Tibial nerve (tissue), 4 donors: ENCODE results near the gene PPFIBP2. TPM values are rescaled to one million over a fixed set of nuclear protein-coding genes. Genes with fewer than 3 reads are reported as not detected.

Experiments
- DNase-seq, 2 donors: peaks; one replicate each; pipeline ENCODE4 v3.0.0-alpha.2; 2019; ENCODE audit warnings: low spot score in 2 of 2
- H3K27ac ChIP-seq, 4 donors: fragments of 200-600 bp; sonication (generic) in 3 of 4; one replicate each; pipeline ENCODE4 v1.5.1; 2017 to 2019; ENCODE audit warnings: mild to moderate bottlenecking in 1 of 4
- H3K27me3 ChIP-seq, 2 donors: fragments of 200-600 bp; sonication (generic) in 1 of 2; one replicate each; pipeline versions ENCODE4 v1.5.1 to v1.6.0; 2017 to 2019
- H3K36me3 ChIP-seq, 3 donors: fragments of 200-600 bp; sonication (generic); one replicate each; pipeline ENCODE4 v1.5.1; 2018 to 2019
- H3K4me1 ChIP-seq, 4 donors: fragments of 200-600 bp; sonication (generic) in 3 of 4; one replicate each; pipeline ENCODE4 v1.5.1; 2017 to 2019
- H3K4me3 ChIP-seq, 4 donors: fragments of 200-600 bp; sonication (generic) in 3 of 4; one replicate each; pipeline ENCODE4 v1.5.1; 2017 to 2019; ENCODE audit warnings: mild to moderate bottlenecking in 1 of 4, moderate library complexity in 1 of 4
- H3K9me3 ChIP-seq, 4 donors: fragments of 200-600 bp; sonication (generic) in 3 of 4; one replicate each; pipeline ENCODE4 v1.5.1; 2017 to 2019
- EP300 ChIP-seq, 2 donors: sonication (generic); formaldehyde crosslinking; IDR thresholded peaks; one replicate each; pipeline ENCODE4 v1.6.1; 2017; ENCODE audit warnings: antibody characterized with exemption in 2 of 2, mild to moderate bottlenecking in 1 of 2
- POLR2A ChIP-seq, 2 donors: fragments of 450-650 bp; IDR thresholded peaks; one replicate each; pipeline ENCODE4 v1.6.1; 2017; ENCODE audit warnings: antibody characterized with exemption in 2 of 2, mild to moderate bottlenecking in 2 of 2, moderate library complexity in 2 of 2
- WGBS, 2 donors: methylation state at CpG; one replicate each; pipeline ENCODE4 v1.1.5; 2018; 5-methylcytosine and 5-hydroxymethylcytosine counted together
- total RNA-seq, 4 donors: library from RNA; depleted of rRNA; stranded (reverse); fragments of >200 nt; gene quantifications; one replicate each; pipeline ENCODE4 v1.1.0, GENCODE V29; 2016
- TF ChIP-seq, protein P1 (sequence below), 5 experiments: fragments of 200-600 bp in 3 of 5; fragments of 450-650 bp in 2 of 5; sonication (generic) in 3 of 5; IDR thresholded peaks; one replicate each; pipeline ENCODE4 v1.5.1; 2016 to 2019; ENCODE audit warnings: antibody characterized with exemption in 5 of 5, mild to moderate bottlenecking in 3 of 5, moderate library complexity in 2 of 5

Gene PPFIBP2
- total RNA-seq, 4 donors from 2014 or later = 19.8 to 110 (median 29.2) TPM

DNA sequence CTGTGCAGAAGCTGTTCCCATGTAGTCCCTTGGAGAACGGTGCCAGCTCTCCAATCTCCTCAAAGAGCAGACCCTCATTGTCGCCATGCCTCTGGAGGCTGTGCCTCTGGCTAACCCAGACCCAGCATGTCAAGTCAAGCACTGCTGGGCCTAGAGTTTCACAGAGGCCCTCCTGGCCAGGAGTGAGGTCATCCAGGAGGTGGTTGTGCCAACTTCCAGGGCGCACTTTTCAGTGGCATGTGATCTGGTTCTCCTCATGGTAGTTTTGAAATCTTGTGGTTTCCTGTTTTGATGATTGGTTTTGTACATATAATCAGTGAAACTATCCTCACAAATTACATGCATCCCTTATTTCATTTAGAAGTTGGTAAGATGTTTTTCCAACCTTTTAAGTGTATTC, 78.9 kb downstream of the PPFIBP2 start:
- 82 to 90% methylated on average over 3 of the region's 3 CpGs for WGBS, 2 donors
- H3K27ac ChIP-seq = peak overlapping the region in 2 of 4 donors; percentile 43 to 64
- peaks cover 0 to 16% (median 0%) of the 10 kb centered on the region in 3 donors for H3K36me3 ChIP-seq
- DNase-seq = peak in 1 of 2 donors; percentile 33
- H3K27me3 ChIP-seq = no peaks in the 10 kb centered on the region
- TF ChIP-seq POLR2A (IDR thresholded peaks at IDR 0.05) (no peak), EP300 (IDR thresholded peaks at IDR 0.05) (peak in 1 of 2 donors; percentile 69)
- TF ChIP-seq, protein P1, sequence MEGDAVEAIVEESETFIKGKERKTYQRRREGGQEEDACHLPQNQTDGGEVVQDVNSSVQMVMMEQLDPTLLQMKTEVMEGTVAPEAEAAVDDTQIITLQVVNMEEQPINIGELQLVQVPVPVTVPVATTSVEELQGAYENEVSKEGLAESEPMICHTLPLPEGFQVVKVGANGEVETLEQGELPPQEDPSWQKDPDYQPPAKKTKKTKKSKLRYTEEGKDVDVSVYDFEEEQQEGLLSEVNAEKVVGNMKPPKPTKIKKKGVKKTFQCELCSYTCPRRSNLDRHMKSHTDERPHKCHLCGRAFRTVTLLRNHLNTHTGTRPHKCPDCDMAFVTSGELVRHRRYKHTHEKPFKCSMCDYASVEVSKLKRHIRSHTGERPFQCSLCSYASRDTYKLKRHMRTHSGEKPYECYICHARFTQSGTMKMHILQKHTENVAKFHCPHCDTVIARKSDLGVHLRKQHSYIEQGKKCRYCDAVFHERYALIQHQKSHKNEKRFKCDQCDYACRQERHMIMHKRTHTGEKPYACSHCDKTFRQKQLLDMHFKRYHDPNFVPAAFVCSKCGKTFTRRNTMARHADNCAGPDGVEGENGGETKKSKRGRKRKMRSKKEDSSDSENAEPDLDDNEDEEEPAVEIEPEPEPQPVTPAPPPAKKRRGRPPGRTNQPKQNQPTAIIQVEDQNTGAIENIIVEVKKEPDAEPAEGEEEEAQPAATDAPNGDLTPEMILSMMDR (IDR thresholded peaks at IDR 0.05) = no peak
- no peaks in the 10 kb centered on the region for H3K9me3 ChIP-seq
- peaks cover 0 to 50% (median 29%) of the 10 kb centered on the region in 4 donors for H3K4me1 ChIP-seq
- no peak overlapping the region for H3K4me3 ChIP-seq

- peak overlapping the region in 3 of 4 donors; percentile 28 to 64 (median 43) for H3K27ac ChIP-seq
- no peaks in the 10 kb centered on the region for H3K9me3 ChIP-seq
- 90 to 95% methylated on average over 3 of the region's 3 CpGs for WGBS, 2 donors
- no peaks in the 10 kb centered on the region for H3K27me3 ChIP-seq
- TF ChIP-seq POLR2A (IDR thresholded peaks at IDR 0.05) = no peak
- TF ChIP-seq, protein P1 (IDR thresholded peaks at IDR 0.05) = no peak
- TF ChIP-seq EP300 (IDR thresholded peaks at IDR 0.05) = no peak
- H3K4me3 ChIP-seq = no peak overlapping the region
- peaks cover 0 to 42% (median 22%) of the 10 kb centered on the region in 4 donors for H3K4me1 ChIP-seq
- no peak for DNase-seq
- H3K36me3 ChIP-seq = peaks cover 0 to 18% (median 0%) of the 10 kb centered on the region in 3 donors
Measured at GRCh38 chr11:7593481-7593880, 79.7 kb downstream of the PPFIBP2 start.

DNA sequence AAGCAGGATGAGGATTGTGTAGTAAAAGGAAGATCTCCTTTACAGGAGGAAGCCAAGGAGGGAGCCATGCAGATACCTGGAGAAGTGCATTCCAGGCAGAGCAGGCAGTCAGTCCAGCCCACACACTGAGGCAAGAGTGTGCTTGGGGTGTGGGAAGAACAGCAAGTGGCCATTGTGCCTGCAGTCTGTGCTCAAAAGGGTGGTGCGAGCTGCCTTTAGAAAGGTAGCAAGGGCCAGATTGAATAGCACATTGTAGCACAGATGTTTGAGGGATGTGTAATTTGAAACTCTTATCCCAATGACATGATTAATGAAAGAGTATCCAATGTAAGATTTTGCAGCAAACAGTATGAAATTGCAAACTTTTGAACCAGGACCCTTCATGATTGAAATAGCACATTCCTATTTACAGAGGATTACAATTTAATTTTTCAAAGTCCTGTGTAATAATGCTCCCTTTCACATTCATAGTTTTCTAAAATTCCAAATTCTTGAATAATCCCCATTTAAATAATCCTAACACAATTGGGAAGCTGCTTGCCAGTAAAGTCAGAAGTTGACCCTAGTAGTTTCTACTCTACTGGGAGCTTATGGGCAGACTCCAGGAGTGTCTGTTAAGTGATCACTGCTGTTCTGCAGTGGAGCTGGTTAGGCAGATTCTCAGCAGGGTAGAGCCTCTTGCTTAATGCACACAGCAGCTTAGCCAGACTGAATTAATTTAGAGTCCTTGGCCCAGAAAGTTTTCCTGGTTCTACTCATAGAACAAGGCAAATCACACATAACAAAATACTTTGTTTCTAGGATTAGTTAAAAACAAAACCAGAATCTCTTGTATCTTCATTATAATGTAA, 81.4 kb downstream of the PPFIBP2 start:
- Histone ChIP-seq H3K27ac (peak overlapping the region in 3 of 4 donors; percentile 6 to 77 (median 76)), H3K36me3 (peaks cover 0 to 18% (median 0%) of the 10 kb centered on the region in 3 donors), H3K4me3 (no peak overlapping the region), H3K4me1 (peaks cover 0 to 45% (median 20%) of the 10 kb centered on the region in 4 donors), H3K9me3 (no peaks in the 10 kb centered on the region), H3K27me3 (no peaks in the 10 kb centered on the region)
- DNase-seq = no peak
- WGBS, 2 donors = 39 to 45% methylated on average over 1 of the region's 1 CpG
- TF ChIP-seq, protein P1 (IDR thresholded peaks at IDR 0.05) = no peak
- no peak for TF ChIP-seq EP300 (IDR thresholded peaks at IDR 0.05)
- TF ChIP-seq POLR2A (IDR thresholded peaks at IDR 0.05) = no peak

DNA sequence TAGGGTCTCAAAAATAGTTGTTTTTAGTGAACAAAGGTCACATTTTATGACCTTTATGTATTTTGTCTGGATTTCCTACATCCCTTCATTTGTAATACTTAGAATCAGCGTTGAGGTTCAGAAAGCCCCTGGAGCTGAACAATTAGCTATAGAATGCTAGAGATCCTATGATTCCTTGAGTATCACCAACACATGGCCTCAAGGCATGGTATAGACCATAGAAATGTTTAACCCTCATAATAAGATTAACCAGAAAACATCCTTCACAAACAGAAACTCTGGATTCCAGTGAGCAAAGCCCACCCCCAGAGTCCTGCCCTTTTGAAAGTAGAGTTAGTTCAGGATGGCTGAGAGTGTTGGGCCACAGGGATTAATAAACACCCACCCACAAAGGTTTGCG, 82.2 kb downstream of the PPFIBP2 start:
- 51 to 59% methylated on average over 2 of the region's 2 CpGs for WGBS, 2 donors
- H3K27me3 ChIP-seq = no peaks in the 10 kb centered on the region
- H3K27ac ChIP-seq = peak overlapping the region in 3 of 4 donors; percentile 54 to 77 (median 76)
- no peak for DNase-seq
- peaks cover 0 to 47% (median 21%) of the 10 kb centered on the region in 4 donors for H3K4me1 ChIP-seq
- TF ChIP-seq, protein P1 (IDR thresholded peaks at IDR 0.05) = no peak
- TF ChIP-seq POLR2A (IDR thresholded peaks at IDR 0.05) = no peak
- no peak for TF ChIP-seq EP300 (IDR thresholded peaks at IDR 0.05)
- no peak overlapping the region for H3K4me3 ChIP-seq
- H3K36me3 ChIP-seq = peaks cover 0 to 18% (median 0%) of the 10 kb centered on the region in 3 donors
- H3K9me3 ChIP-seq = no peaks in the 10 kb centered on the region

DNA sequence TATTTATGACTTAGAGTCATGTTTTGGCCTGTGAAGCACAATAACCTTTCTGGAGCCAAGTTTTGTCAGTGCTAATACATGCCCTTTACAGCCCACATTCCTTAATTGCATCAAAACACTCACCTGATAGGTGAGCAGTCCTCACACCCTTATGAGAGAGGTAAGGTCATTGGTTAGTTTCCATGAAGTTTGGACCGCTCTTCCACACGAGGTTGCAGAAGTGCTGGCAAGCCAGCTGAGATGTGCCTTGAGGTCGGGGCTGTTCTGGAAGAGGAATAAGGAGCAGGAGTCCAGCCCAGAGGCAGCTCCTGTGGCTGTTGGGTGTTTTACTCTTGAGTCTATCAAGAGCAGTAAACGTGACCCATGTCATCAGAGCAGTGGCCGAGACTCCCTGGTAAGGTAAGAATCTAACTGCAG, 83.2 kb downstream of the PPFIBP2 start:
- TF ChIP-seq POLR2A (IDR thresholded peaks at IDR 0.05) = no peak
- TF ChIP-seq EP300 (IDR thresholded peaks at IDR 0.05) = no peak
- TF ChIP-seq, protein P1 (IDR thresholded peaks at IDR 0.05) = no peak
- Histone ChIP-seq H3K27ac (peak overlapping the region in 1 of 4 donors; percentile 77), H3K27me3 (no peaks in the 10 kb centered on the region), H3K9me3 (no peaks in the 10 kb centered on the region), H3K4me3 (no peak overlapping the region), H3K36me3 (peaks cover 0 to 18% (median 0%) of the 10 kb centered on the region in 3 donors), H3K4me1 (peaks cover 0 to 48% (median 19%) of the 10 kb centered on the region in 4 donors)
- no peak for DNase-seq
- 81 to 85% methylated on average over 5 of the region's 5 CpGs for WGBS, 2 donors
